H1 (cell line): ENCODE data around the gene C21orf58.

Experiments used
- CBX8 ChIP-seq: fragments of 300-800, 300-1000 bp; sonication (generic); IDR thresholded peaks from 2 replicates; pipeline ENCODE4 v1.7.1; 2016; ENCODE audit warnings: low read depth, low read length, borderline replicate concordance
- CTCF ChIP-seq, 3 experiments: IDR thresholded peaks; 1 replicate in 2 of 3; 2 replicates in 1 of 3; pipeline versions ENCODE4 v1.5.1 to v1.6.1; 2011; ENCODE audit warnings: low read length in 3 of 3, mild to moderate bottlenecking in 3 of 3, inconsistent platforms in 2 of 3, low read depth in 1 of 3, moderate library complexity in 1 of 3; ENCODE audit not compliant: insufficient read depth in 1 of 3; ENCODE audit errors: control extremely low read depth in 1 of 3
- EZH2 ChIP-seq: fragments of 200-600 bp; sonication (generic); IDR thresholded peaks from 2 replicates; pipeline ENCODE4 v1.7.1; 2012; ENCODE audit warnings: low read depth, mild to moderate bottlenecking, moderate library complexity, low read length, inconsistent platforms; ENCODE audit not compliant: severe bottlenecking
- POLR2A ChIP-seq, 2 experiments: IDR thresholded peaks; 1 replicate in 1 of 2; 2 replicates in 1 of 2; pipeline ENCODE4 v1.6.1; 2011; ENCODE audit warnings: low read depth in 2 of 2, low read length in 2 of 2, mild to moderate bottlenecking in 2 of 2; ENCODE audit errors: control extremely low read depth in 1 of 2
- POLR2AphosphoS5 ChIP-seq: IDR thresholded peaks from 2 replicates; pipeline ENCODE4 v1.6.1; 2011; ENCODE audit warnings: low read depth, low read length
- RAD21 ChIP-seq, 2 experiments: IDR thresholded peaks in 1 of 2; conservative IDR thresholded peaks in 1 of 2; 2 replicates each; pipeline ENCODE4 v1.6.1; 2011; ENCODE audit warnings: low read depth in 2 of 2, low read length in 2 of 2, improper control_type of control experiment in 1 of 2, inconsistent platforms in 1 of 2, mild to moderate bottlenecking in 1 of 2, moderate library complexity in 1 of 2
- RXRA ChIP-seq: IDR thresholded peaks from 2 replicates; pipeline ENCODE4 v1.6.1; 2011; ENCODE audit warnings: low read depth, mild to moderate bottlenecking, low read length, moderate library complexity; ENCODE audit not compliant: insufficient read depth
- SRF ChIP-seq: IDR thresholded peaks from 2 replicates; pipeline ENCODE4 v1.6.1; 2011; ENCODE audit warnings: mild to moderate bottlenecking, low read depth, low read length, moderate library complexity

GRCh38 chr21:46320331-46320801 is 3.3 kb downstream of the C21orf58 start:
- no peak for TF ChIP-seq POLR2AphosphoS5
- TF ChIP-seq SRF = no peak
- no peak for TF ChIP-seq RXRA
- no peak for TF ChIP-seq EZH2
- no peak for TF ChIP-seq RAD21 (IDR thresholded peaks at IDR 0.05 in 1 of 2, conservative IDR thresholded peaks at IDR 0.05 in 1 of 2; ENCODE audit: low read depth in 2 of 2, low read length in 2 of 2)
- TF ChIP-seq CTCF (IDR thresholded peaks at IDR 0.05; ENCODE audit: control extremely low read depth in 1 of 3, insufficient read depth in 1 of 3, low read depth in 1 of 3, low read length in 3 of 3) = no peak
- TF ChIP-seq POLR2A (IDR thresholded peaks at IDR 0.05; ENCODE audit: control extremely low read depth in 1 of 2, low read depth in 2 of 2, low read length in 2 of 2) = no peak; a peak in 1 of 3 replicates
- TF ChIP-seq CBX8 = no peak
